ENCODE measurements around the gene TBX21. TPM values are rescaled to one million over a fixed set of nuclear protein-coding genes. Genes with fewer than 3 reads are reported as not detected.

The TBX21 gene
- total RNA-seq, 3 donors from 2014 or later: 0.72 to 1.2 (median 1.2) TPM

DNA sequence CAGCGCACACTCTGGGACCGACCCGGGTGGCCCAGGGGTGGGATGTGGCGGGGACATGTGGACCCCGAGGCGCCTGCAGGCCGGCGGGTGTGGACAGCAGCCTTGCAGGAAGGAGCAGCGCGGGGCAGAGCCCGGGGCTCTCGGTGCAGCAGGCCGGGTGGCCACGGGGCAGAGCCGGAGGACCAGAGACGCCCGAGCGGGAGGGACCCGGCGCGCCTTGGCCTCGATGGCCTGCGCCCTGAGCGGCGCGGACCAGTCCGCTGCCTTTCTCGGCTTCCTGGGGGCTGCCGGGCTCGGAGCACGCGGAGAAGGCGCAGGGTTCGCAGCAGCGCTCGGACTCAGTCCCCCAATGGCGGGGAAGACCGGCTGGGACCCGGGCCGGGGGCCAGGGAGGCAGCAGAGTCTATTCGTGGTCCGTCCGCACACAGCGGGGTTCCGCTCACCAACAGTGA is 45.2 kb downstream of the TBX21 start:
- Histone ChIP-seq H3K4me3 (no peak overlapping the region), H3K9me3 (no peaks in the 10 kb centered on the region), H3K4me1 (ENCODE audit: low read depth) (no peaks in the 10 kb centered on the region), H3K36me3 (ENCODE audit: low read depth) (no peaks in the 10 kb centered on the region)
- intact Hi-C loops (cut with DNase I, micrococcal nuclease): no loop called here
- DNase-seq (no peak), ATAC-seq (no peak)
- TF ChIP-seq, protein P1, sequence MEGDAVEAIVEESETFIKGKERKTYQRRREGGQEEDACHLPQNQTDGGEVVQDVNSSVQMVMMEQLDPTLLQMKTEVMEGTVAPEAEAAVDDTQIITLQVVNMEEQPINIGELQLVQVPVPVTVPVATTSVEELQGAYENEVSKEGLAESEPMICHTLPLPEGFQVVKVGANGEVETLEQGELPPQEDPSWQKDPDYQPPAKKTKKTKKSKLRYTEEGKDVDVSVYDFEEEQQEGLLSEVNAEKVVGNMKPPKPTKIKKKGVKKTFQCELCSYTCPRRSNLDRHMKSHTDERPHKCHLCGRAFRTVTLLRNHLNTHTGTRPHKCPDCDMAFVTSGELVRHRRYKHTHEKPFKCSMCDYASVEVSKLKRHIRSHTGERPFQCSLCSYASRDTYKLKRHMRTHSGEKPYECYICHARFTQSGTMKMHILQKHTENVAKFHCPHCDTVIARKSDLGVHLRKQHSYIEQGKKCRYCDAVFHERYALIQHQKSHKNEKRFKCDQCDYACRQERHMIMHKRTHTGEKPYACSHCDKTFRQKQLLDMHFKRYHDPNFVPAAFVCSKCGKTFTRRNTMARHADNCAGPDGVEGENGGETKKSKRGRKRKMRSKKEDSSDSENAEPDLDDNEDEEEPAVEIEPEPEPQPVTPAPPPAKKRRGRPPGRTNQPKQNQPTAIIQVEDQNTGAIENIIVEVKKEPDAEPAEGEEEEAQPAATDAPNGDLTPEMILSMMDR (IDR thresholded peaks at IDR 0.05): no peak

DNA sequence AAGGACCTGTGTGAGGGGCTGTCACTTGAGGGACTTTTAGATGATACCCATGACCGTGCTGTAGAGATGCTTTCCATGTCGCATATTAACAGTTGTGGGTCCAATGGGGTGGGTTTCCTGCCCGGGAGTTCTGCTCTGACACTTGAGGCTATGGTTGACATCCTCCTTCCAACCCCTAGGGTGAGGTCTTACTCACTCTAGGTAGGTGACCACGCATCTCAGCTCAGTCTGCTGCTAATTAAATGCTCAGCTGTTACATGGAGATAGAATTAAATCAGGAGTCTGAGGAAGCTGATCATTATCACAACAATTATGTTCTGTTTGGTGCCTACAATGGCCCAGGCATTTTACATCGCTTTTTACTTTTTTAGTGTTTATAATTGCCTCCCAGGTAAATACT is 48.4 kb downstream of the TBX21 start:
- intact Hi-C loops (cut with DNase I, micrococcal nuclease): no loop called here
- no peak for DNase-seq
- ATAC-seq: no peak
- Histone ChIP-seq H3K9me3 (no peaks in the 10 kb centered on the region), H3K4me1 (ENCODE audit: low read depth) (no peaks in the 10 kb centered on the region), H3K36me3 (ENCODE audit: low read depth) (no peaks in the 10 kb centered on the region), H3K4me3 (no peak overlapping the region)
- TF ChIP-seq, protein P1 (IDR thresholded peaks at IDR 0.05): no peak

DNA sequence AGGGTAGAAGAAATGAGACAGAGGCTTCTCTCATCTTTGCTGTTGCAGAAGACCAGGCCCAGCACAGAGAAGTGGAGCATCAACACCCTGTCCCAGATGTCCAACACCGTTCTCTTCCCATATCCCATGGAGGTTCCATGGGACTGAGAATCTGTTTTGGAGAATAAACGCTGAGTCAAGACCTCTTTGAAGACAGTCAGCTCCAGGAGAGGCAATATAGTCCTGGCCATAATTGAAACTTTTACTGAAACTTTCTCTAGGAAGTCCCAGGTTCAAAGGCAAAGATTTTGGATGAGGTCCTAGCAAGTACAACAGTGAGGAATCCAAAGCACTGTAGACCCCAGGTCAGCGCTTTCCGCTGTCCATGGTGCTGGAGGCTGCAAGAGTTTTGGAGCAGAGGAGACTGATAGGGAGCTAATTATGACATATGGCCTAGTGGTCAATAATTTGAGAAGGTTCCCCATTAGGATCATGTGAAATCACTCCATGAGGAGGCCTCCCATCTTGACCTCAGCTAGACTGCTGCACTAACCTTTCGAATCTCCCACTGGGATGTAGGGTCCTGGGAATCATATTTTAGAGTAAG is 52.6 kb downstream of the TBX21 start:
- intact Hi-C loops (cut with DNase I, micrococcal nuclease): no loop called here
- ATAC-seq: no peak
- no peaks in the 10 kb centered on the region for H3K9me3 ChIP-seq
- DNase-seq: no peak
- no peak overlapping the region for H3K4me3 ChIP-seq
- H3K36me3 ChIP-seq (ENCODE audit: low read depth): no peaks in the 10 kb centered on the region
- TF ChIP-seq, protein P1 (IDR thresholded peaks at IDR 0.05): no peak
- H3K4me1 ChIP-seq (ENCODE audit: low read depth): peaks cover 5% of the 10 kb centered on the region

DNA sequence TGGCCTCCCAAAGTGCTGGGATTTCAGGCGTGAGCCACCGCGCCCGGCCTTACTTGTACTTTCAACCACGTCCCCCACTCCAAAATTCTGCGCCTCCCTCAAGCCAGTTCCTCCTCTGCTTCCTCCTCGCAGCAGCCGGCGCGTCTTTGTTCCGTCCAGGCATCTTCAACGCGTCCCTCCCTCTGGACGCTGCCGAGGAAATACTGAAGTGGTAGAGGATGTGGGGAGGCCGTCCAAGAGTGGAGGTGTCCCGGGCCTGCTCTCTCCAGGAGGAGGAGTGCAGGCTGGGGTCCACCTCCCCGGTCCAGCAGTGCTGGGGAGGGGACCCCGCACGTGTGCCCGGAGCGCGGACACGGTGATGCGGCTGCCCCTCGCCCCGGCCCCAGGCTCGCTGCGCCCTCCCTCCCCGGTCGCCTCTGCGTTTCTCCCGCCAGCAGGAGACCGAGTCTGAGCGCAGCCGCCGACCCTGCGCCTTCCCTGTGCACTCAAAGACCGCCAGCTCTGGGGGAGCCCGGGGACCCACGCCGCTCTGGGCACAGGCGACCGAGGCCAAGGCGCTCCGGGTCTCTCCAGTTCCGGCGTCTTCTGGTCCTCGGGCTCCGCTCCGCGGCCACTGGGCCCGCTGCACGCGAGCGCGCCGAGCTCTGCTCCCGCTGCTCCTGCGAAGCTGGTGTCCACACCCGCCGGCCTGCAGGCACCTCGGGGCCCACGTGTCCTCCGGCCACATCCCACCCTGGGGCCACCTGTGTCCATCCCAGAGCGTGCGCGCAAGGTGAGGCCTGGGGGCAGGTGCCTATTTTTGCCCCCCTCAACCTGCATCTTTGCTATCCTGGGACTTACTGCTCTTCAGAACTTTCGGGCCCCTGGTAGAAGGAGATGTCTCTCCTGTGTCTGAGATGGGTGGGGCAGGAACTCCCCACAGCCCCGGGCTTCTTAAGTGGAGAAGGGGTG is 56.9 kb downstream of the TBX21 start:
- TF ChIP-seq, protein P1 (IDR thresholded peaks at IDR 0.05): no peak
- Histone ChIP-seq H3K36me3 (ENCODE audit: low read depth) (no peaks in the 10 kb centered on the region), H3K4me1 (ENCODE audit: low read depth) (peaks cover 5% of the 10 kb centered on the region), H3K9me3 (no peaks in the 10 kb centered on the region), H3K4me3 (no peak overlapping the region)
- intact Hi-C loops (cut with DNase I, micrococcal nuclease): no loop called here
- ATAC-seq: peak; percentile 88
- DNase-seq: peak; percentile 48 to 69 (median 56)

DNA sequence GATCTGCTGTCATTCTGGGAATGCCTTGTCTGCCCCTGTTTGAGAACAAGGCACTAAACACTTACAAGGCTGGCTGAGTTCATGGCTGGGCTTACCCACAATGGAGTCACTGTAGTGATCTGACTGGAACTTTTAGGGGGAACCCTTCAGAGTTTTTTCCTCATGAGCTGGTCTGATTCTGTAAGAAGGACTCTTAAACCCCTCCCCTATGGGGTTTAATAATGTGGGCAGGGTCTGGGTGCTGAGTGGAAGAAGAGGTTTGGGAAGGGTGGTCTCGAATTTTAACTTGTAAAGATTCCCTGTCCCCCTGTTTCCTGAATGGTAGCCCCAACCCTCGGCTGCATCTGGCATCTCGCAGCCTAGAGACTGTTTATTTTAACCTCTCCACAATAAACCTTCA is 58.0 kb downstream of the TBX21 start:
- DNase-seq (no peak), ATAC-seq (no peak)

More for the DNA sequence above, 58.0 kb downstream of the TBX21 start:
- H3K9me3 ChIP-seq: no peaks in the 10 kb centered on the region
- no peak overlapping the region for H3K4me3 ChIP-seq
- peaks cover 5% of the 10 kb centered on the region for H3K4me1 ChIP-seq (ENCODE audit: low read depth)
- H3K36me3 ChIP-seq (ENCODE audit: low read depth): no peaks in the 10 kb centered on the region
- intact Hi-C loops (cut with DNase I, micrococcal nuclease): no loop called here
- TF ChIP-seq, protein P1 (IDR thresholded peaks at IDR 0.05): no peak

Measured in mucosa of descending colon (tissue), 3 donors.